Psoas muscle (tissue), 8 donors: ENCODE data around the gene IGF1R. TPM values are rescaled to one million over a fixed set of nuclear protein-coding genes. Genes with fewer than 3 reads are reported as not detected.

Source experiments
- ATAC-seq, 4 donors: fragments of 200-7000 bp; cut with Tn5 transposase; one replicate each; pipeline ENCODE4 v1.9.1; 2020; ENCODE audit warnings: moderate library complexity in 3 of 4, mild to moderate bottlenecking in 2 of 4
- DNase-seq, 2 donors: peaks; one replicate each; pipeline ENCODE4 v3.0.0-alpha.2; 2020
- H3K27ac ChIP-seq: fragments of 200-600 bp; one replicate; pipeline ENCODE4 v1.8.0; 2022
- H3K27me3 ChIP-seq, 3 donors: fragments of 200-600 bp in 1 of 3; one replicate each; pipeline versions ENCODE4 v1.6.1 to v1.8.0; 2013 to 2022; ENCODE audit warnings: low read length in 2 of 3, mild to moderate bottlenecking in 2 of 3, moderate library complexity in 1 of 3; ENCODE audit not compliant: insufficient read depth in 3 of 3
- H3K36me3 ChIP-seq, 2 donors: fragments of 200-600 bp in 1 of 2; one replicate each; pipeline versions ENCODE4 v1.6.1 to v1.8.0; 2013 to 2022; ENCODE audit warnings: low read depth in 1 of 2, mild to moderate bottlenecking in 1 of 2, moderate library complexity in 1 of 2; ENCODE audit not compliant: insufficient read depth in 1 of 2
- H3K4me1 ChIP-seq: fragments of 200-600 bp; one replicate; pipeline ENCODE4 v1.8.0; 2022
- H3K4me3 ChIP-seq: fragments of 200-600 bp; one replicate; pipeline ENCODE4 v1.8.0; 2022; ENCODE audit warnings: mild to moderate bottlenecking
- H3K9me3 ChIP-seq: fragments of 200-600 bp; one replicate; pipeline ENCODE4 v1.8.0; 2022
- WGBS, 3 donors: extraction: QIAGEN DNeasy Blood & Tissue Kit; methylation state at CpG; one replicate each; pipeline versions ENCODE4 v1.1.6 to v1.1.7; 2013; 5-methylcytosine and 5-hydroxymethylcytosine counted together
- intact Hi-C, 2 donors: fragments of 100-400 bp; cut with DNase I; formaldehyde crosslinking; loops; one replicate each; pipeline versions ENCODE4 v1.11.0 to v1.14.2; 2022
- polyA plus RNA-seq, 3 donors: library from polyadenylated mRNA; stranded (reverse); fragments of 200-250 nt; gene quantifications; one replicate each; pipeline ENCODE4 v1.2.3, GENCODE V29; 2013
- total RNA-seq, 4 donors: library from RNA; stranded (reverse); fragmentation: NEBNext Ultra II Directional in 2 of 4; extraction: Animal tissue kit (Norgen Biotek cat#: 25700) in 2 of 4; gene quantifications; one replicate each; pipeline versions ENCODE4 v1.2.1 to v1.2.4, GENCODE V29; 2021 to 2023
- TF ChIP-seq, protein P1 (sequence below): fragments of 200-600 bp; IDR thresholded peaks from one replicate; pipeline ENCODE4 v1.8.0; 2022; ENCODE audit warnings: antibody characterized with exemption
- donor health status: healthy with polysubstance abuse.
- donor health status: DM: no; HTN: no; CAD: no; lungs with moderate emphysema.
- donor health status: Bipolar disorder and iron deficiency.
- donor health status: healthy.
- donor health status: DM: yes; HTN: yes; CAD: no.
- donor health status: DM: no; HTN: no; CAD: no.
- donor health status: DM: no; HTN: no; CAD: no.
- donor health status: DM: yes; HTN: yes; CAD: no.

The IGF1R gene
- total and polyA plus RNA-seq, 7 donors = 2.1 to 20.4 (median 12.0) TPM

DNA sequence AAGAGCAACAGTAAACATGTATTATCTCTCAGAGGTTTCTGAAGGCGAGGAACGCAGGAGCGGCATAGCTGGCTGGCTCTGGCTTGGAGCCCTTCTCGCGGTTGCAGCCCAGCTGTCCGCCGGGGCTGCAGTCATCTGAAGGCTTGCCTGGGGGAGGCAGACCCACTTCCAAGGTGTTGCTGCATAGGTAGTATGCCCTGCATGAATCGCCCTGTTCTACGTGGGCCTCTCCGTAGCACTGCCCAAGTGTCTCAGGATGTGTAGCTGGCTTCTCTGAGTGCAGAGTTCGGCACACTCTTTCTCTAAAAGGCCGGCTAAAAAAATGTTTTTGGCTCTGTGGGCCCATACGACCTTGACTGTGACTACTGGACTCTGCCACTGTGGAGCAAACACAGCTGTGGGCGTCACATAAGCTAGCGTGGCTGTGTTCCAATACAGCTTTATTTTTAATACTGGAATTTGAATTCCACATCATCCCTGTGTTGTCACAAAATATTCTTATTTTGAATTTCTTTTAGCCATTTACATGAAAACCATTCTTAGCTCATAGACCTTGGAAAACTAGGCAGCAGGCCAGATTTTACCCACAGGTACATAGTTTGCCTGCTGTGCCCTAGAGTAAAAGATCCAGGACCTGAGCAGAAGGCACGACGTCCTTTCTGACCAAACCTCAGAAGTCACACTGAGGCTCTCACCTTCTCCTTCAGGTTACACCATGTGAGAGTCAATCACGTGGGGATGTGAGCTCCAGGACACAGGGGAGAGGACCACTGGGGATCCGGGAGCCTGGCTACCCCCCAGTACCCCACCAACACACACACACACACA lies 303.4 kb downstream of the IGF1R start:
- Histone ChIP-seq H3K27me3 (no peaks in the 10 kb centered on the region), H3K4me3 (no peak overlapping the region), H3K27ac (peak overlapping the region; percentile 72), H3K4me1 (peaks cover 70% of the 10 kb centered on the region), H3K9me3 (no peaks in the 10 kb centered on the region), H3K36me3 (peaks cover 0 to 19% of the 10 kb centered on the region in 2 donors)
- DNase-seq (no peak), ATAC-seq (no peak)
- 51 to 67% (median 55%) methylated on average over 19 of the region's 19 CpGs for WGBS, 3 donors
- TF ChIP-seq, protein P1, sequence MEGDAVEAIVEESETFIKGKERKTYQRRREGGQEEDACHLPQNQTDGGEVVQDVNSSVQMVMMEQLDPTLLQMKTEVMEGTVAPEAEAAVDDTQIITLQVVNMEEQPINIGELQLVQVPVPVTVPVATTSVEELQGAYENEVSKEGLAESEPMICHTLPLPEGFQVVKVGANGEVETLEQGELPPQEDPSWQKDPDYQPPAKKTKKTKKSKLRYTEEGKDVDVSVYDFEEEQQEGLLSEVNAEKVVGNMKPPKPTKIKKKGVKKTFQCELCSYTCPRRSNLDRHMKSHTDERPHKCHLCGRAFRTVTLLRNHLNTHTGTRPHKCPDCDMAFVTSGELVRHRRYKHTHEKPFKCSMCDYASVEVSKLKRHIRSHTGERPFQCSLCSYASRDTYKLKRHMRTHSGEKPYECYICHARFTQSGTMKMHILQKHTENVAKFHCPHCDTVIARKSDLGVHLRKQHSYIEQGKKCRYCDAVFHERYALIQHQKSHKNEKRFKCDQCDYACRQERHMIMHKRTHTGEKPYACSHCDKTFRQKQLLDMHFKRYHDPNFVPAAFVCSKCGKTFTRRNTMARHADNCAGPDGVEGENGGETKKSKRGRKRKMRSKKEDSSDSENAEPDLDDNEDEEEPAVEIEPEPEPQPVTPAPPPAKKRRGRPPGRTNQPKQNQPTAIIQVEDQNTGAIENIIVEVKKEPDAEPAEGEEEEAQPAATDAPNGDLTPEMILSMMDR = no peak
- intact Hi-C loops = loop anchor here in 1 of 2 donors (5.0 kb wide), 1 partner anchor 66 kb away; no protein-coding TSS in a partner anchor

GRCh38 chr15:98952381-98952803 lies 304.1 kb downstream of the IGF1R start:
- ATAC-seq = no peak
- Histone ChIP-seq H3K4me1 (peaks cover 63% of the 10 kb centered on the region), H3K4me3 (no peak overlapping the region), H3K27ac (peak overlapping the region; percentile 91), H3K9me3 (no peaks in the 10 kb centered on the region), H3K36me3 (peaks cover 0 to 26% of the 10 kb centered on the region in 2 donors), H3K27me3 (no peaks in the 10 kb centered on the region)
- DNase-seq = no peak
- intact Hi-C loops = loop anchor here in 1 of 2 donors (5.0 kb wide), 1 partner anchor 65 kb away; no protein-coding TSS in a partner anchor
- WGBS, 3 donors = 67 to 85% (median 74%) methylated on average over 6 of the region's 6 CpGs
- TF ChIP-seq, protein P1 = no peak

GRCh38 chr15:98953000-98953787 lies 304.9 kb downstream of the IGF1R start:
- Histone ChIP-seq H3K9me3 (no peaks in the 10 kb centered on the region), H3K4me3 (no peak overlapping the region), H3K27me3 (no peaks in the 10 kb centered on the region), H3K4me1 (peaks cover 55% of the 10 kb centered on the region), H3K27ac (peak overlapping the region; percentile 91), H3K36me3 (peaks cover 0 to 34% of the 10 kb centered on the region in 2 donors)
- WGBS, 3 donors = 60 to 62% (median 61%) methylated on average over 19 of the region's 19 CpGs
- ATAC-seq (peak in 3 of 4 donors; percentile 12 to 50 (median 37)), DNase-seq (no peak)
- TF ChIP-seq, protein P1 = no peak
- intact Hi-C loops = loop anchor here in 1 of 2 donors (5.0 kb wide), 1 partner anchor 64 kb away; no protein-coding TSS in a partner anchor

GRCh38 chr15:98953968-98954367 lies 305.6 kb downstream of the IGF1R start:
- peaks cover 53% of the 10 kb centered on the region for H3K4me1 ChIP-seq
- peak overlapping the region; percentile 91 for H3K27ac ChIP-seq
- WGBS, 3 donors = 19 to 49% (median 21%) methylated on average over 16 of the region's 16 CpGs
- H3K9me3 ChIP-seq = no peaks in the 10 kb centered on the region
- no peak overlapping the region for H3K4me3 ChIP-seq
- H3K27me3 ChIP-seq = no peaks in the 10 kb centered on the region
- ATAC-seq = peak; percentile 64 to 76 (median 72)
- intact Hi-C loops = loop anchor here in 1 of 2 donors (5.0 kb wide), 1 partner anchor 63 kb away; no protein-coding TSS in a partner anchor
- H3K36me3 ChIP-seq = peaks cover 0 to 38% of the 10 kb centered on the region in 2 donors
- TF ChIP-seq, protein P1 = no peak
- no peak for DNase-seq
